ENCODE data around the gene FUS.
"Not testable (repeated sequence)": the region's sequence is repeated elsewhere in the genome, so short reads cannot be mapped to it uniquely, and the experiment has no call there.

FUS gene

GRCh38 chr16:31144418-31144817 is 35.5 kb upstream of the FUS start:
- DNase-seq: not testable (repeated sequence)

GRCh38 chr16:31145398-31145990 is 34.4 kb upstream of the FUS start:
- DNase-seq: no peak

- no peak for DNase-seq
Observed at GRCh38 chr16:31147574-31147973, 32.4 kb upstream of the FUS start.

GRCh38 chr16:31148281-31148728 is 31.6 kb upstream of the FUS start:
- DNase-seq: no peak

- no peak for DNase-seq
Observed at GRCh38 chr16:31148896-31149295, 31.0 kb upstream of the FUS start.

GRCh38 chr16:31149332-31149731 is 30.6 kb upstream of the FUS start:
- no peak for DNase-seq

- DNase-seq: no peak
Observed at GRCh38 chr16:31149894-31150890, 29.7 kb upstream of the FUS start, which contains the start of gene PRSS36. TSS of gene PRSS36 (minus strand) at chr16:31150066. CDS start at chr16:31150035, 31 bp downstream.

- not testable (repeated sequence) for DNase-seq
Observed at GRCh38 chr16:31150976-31151375, 29.0 kb upstream of the FUS start.

- DNase-seq: no peak
Observed at GRCh38 chr16:31157136-31157535, 22.8 kb upstream of the FUS start.

- no peak for DNase-seq
Observed at GRCh38 chr16:31167315-31167714, 12.6 kb upstream of the FUS start.

GRCh38 chr16:31168848-31169247 is 11.1 kb upstream of the FUS start:
- no peak for DNase-seq

- DNase-seq: not testable (repeated sequence)
Observed at GRCh38 chr16:31170048-31170447, 9.9 kb upstream of the FUS start.

- peak; percentile 25 for DNase-seq
Observed at GRCh38 chr16:31177136-31177535, 2.8 kb upstream of the FUS start.

- no peak for DNase-seq
Observed at GRCh38 chr16:31179219-31179746, 656 bp upstream of the FUS start.

- peak; percentile 24 for DNase-seq
Observed at GRCh38 chr16:31181102-31181830, 1.3 kb downstream of the FUS start.

GRCh38 chr16:31182391-31182790 is 2.5 kb downstream of the FUS start:
- no peak for DNase-seq

- DNase-seq: no peak
Observed at GRCh38 chr16:31183432-31184428, 3.8 kb downstream of the FUS start.

GRCh38 chr16:31184888-31185287 is 4.9 kb downstream of the FUS start:
- no peak for DNase-seq

GRCh38 chr16:31185339-31185738 is 5.4 kb downstream of the FUS start:
- no peak for DNase-seq

- DNase-seq: no peak
Observed at GRCh38 chr16:31186176-31186575, 6.2 kb downstream of the FUS start.

- DNase-seq: no peak
Observed at GRCh38 chr16:31186930-31187807, 7.2 kb downstream of the FUS start.
